ENCODE measurements around the gene ST7. TPM values are rescaled to one million over a fixed set of nuclear protein-coding genes. Genes with fewer than 3 reads are reported as not detected.

The ST7 gene
- total and polyA plus RNA-seq, 2 donors from 2014 or later: 21.5 to 29.8 TPM

- Histone ChIP-seq H3K27me3 (ENCODE audit: control insufficient read depth, insufficient read depth, low read length) (no peaks in the 10 kb centered on the region), H3K4me1 (ENCODE audit: control insufficient read depth in 2 of 3, insufficient read depth in 2 of 3, low read depth in 1 of 3, low read length in 3 of 3) (peaks cover 0 to 10% (median 5%) of the 10 kb centered on the region in 3 donors), H3K9me3 (ENCODE audit: control insufficient read depth in 2 of 3, insufficient read depth in 1 of 3, low read length in 3 of 3) (peaks cover 0 to 4% (median 0%) of the 10 kb centered on the region in 3 donors), H3K4me3 (ENCODE audit: low read length in 3 of 3) (no peak overlapping the region), H3K36me3 (ENCODE audit: control insufficient read depth in 2 of 3, insufficient read depth in 3 of 3, low read length in 3 of 3) (no peaks in the 10 kb centered on the region), H3K27ac (ENCODE audit: low read depth in 2 of 2, low read length in 2 of 2) (no peak overlapping the region), H3K9ac (ENCODE audit: low read length in 3 of 3) (no peak overlapping the region)
- no peak for DNase-seq
- intact Hi-C loops (cut with DNase I): no loop called here
- no peak for FAIRE-seq
- TF ChIP-seq CTCF (IDR thresholded peaks at IDR 0.05; ENCODE audit: borderline replicate concordance, extremely low read depth, insufficient read depth): no peak
These were observed 92.8 kb downstream of the ST7 start for GRCh38 chr7:117045927-117046710.

DNA sequence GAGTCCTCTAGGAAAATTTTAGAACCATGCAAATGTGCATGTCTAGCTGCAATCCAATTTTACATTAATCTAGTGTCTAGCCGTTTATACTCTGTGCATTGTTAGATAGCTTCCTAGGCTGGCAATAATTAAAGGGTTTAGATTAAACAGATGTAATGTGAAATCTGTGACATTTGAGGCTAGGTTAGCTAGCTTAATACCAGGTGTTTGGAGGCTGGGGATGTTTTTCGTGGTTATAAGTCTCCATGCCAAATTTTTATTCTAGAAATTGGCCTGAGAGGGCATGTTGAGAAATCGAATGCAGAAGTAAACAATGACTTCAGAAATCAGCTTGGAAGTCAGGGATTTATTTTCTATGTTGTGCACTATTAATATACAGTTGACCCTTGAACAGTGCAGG, 94.2 kb downstream of the ST7 start:
- intact Hi-C loops (cut with DNase I): no loop called here
- no peak for TF ChIP-seq CTCF (IDR thresholded peaks at IDR 0.05; ENCODE audit: borderline replicate concordance, extremely low read depth, insufficient read depth)
- Histone ChIP-seq H3K27ac (ENCODE audit: low read depth in 2 of 2, low read length in 2 of 2) (no peak overlapping the region), H3K36me3 (ENCODE audit: control insufficient read depth in 2 of 3, insufficient read depth in 3 of 3, low read length in 3 of 3) (no peaks in the 10 kb centered on the region), H3K4me3 (ENCODE audit: low read length in 3 of 3) (no peak overlapping the region), H3K27me3 (ENCODE audit: control insufficient read depth, insufficient read depth, low read length) (no peaks in the 10 kb centered on the region), H3K9me3 (ENCODE audit: control insufficient read depth in 2 of 3, insufficient read depth in 1 of 3, low read length in 3 of 3) (no peaks in the 10 kb centered on the region), H3K9ac (ENCODE audit: low read length in 3 of 3) (no peak overlapping the region), H3K4me1 (ENCODE audit: control insufficient read depth in 2 of 3, insufficient read depth in 2 of 3, low read depth in 1 of 3, low read length in 3 of 3) (peaks cover 0 to 10% (median 5%) of the 10 kb centered on the region in 3 donors)
- FAIRE-seq: no peak
- no peak for DNase-seq

DNA sequence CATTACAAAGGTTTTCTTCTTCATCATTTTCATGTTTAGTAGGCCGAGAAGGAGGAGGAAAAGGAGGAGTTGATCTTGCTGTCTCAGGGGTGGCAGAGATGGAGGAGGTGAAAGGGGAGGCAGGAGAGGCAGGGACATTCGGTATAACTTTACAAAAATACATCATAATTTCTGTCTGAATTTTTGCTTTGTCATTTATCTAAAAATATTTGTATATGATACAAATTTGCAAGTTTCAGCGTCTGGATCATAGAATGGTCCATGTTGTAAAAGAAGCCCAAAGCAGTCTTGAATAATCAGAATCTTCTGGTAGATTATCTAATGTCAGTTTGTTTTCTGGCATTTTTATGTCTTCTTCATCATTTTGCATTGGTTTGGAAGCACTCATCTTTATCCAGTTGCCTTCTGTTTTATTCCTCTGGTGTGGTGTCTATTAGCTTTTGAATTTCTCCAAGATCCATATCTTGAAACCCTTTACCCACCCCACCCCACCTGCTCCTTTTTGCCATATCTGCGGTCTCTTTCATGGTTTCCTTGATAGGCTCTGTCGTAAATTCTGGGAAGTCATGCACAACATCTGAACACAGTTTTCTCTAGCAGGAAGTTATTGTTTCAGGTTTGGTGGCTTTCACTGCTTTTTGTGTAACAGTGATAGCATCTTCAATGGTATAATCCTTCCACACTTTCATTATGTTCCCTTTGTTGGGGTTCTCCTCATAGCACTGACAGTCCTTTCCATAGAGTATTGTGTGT, 95.0 kb downstream of the ST7 start:
- H3K9me3 ChIP-seq (ENCODE audit: control insufficient read depth in 2 of 3, insufficient read depth in 1 of 3, low read length in 3 of 3): no peaks in the 10 kb centered on the region
- FAIRE-seq (no peak), DNase-seq (no peak)
- intact Hi-C loops (cut with DNase I): no loop called here
- no peaks in the 10 kb centered on the region for H3K36me3 ChIP-seq (ENCODE audit: control insufficient read depth in 2 of 3, insufficient read depth in 3 of 3, low read length in 3 of 3)
- H3K9ac ChIP-seq (ENCODE audit: low read length in 3 of 3): no peak overlapping the region
- no peak overlapping the region for H3K4me3 ChIP-seq (ENCODE audit: low read length in 3 of 3)
- peaks cover 0 to 9% (median 5%) of the 10 kb centered on the region in 3 donors for H3K4me1 ChIP-seq (ENCODE audit: control insufficient read depth in 2 of 3, insufficient read depth in 2 of 3, low read depth in 1 of 3, low read length in 3 of 3)
- no peak overlapping the region for H3K27ac ChIP-seq (ENCODE audit: low read depth in 2 of 2, low read length in 2 of 2)
- H3K27me3 ChIP-seq (ENCODE audit: control insufficient read depth, insufficient read depth, low read length): no peaks in the 10 kb centered on the region
- TF ChIP-seq CTCF (IDR thresholded peaks at IDR 0.05; ENCODE audit: borderline replicate concordance, extremely low read depth, insufficient read depth): no peak

Measured in kidney (tissue), 14 donors.